Endothelial cell of hepatic sinusoid (primary cell): Measurements from ENCODE around the gene MEF2D.

Experiments used
- in situ Hi-C: cut with HindIII; loops from 2 replicates; pipeline ENCODE4 v1.10.0; 2017; ENCODE audit warnings: low sequenced_read_pairs

Gene MEF2D

GRCh38 chr1:156417401-156418020 lies 83.1 kb downstream of the MEF2D start:
- in situ Hi-C loops: no loop called here

DNA sequence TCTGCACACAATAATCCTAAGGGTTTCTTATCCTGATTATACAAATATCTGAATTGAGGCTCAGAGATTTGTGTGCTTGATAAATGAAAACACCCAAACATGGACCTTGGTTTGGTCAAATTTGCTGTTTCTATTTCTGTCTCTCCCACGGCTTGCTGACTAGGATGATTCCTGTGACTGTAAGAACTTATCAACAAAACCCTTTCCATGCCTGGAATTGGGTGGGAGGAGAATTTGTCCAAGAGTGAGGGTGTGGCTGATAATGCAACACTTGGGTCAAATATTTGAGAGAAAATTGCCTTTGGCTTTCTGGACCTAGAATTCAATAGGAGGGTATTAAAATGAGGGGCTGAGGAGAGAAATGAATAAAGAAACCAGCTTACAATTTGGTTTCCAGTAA lies 83.6 kb downstream of the MEF2D start:
- in situ Hi-C loops: no loop called here

- in situ Hi-C loops: no loop called here
Observed at GRCh38 chr1:156414461-156415064, 86.0 kb downstream of the MEF2D start.
